Iris pigment epithelial cell (primary cell): ENCODE data around the gene CDK18.

Experiments
- DNase-seq: peaks from one replicate; pipeline ENCODE4 v3.0.0-alpha.2; 2011; ENCODE audit warnings: low read depth

CDK18 gene

DNA sequence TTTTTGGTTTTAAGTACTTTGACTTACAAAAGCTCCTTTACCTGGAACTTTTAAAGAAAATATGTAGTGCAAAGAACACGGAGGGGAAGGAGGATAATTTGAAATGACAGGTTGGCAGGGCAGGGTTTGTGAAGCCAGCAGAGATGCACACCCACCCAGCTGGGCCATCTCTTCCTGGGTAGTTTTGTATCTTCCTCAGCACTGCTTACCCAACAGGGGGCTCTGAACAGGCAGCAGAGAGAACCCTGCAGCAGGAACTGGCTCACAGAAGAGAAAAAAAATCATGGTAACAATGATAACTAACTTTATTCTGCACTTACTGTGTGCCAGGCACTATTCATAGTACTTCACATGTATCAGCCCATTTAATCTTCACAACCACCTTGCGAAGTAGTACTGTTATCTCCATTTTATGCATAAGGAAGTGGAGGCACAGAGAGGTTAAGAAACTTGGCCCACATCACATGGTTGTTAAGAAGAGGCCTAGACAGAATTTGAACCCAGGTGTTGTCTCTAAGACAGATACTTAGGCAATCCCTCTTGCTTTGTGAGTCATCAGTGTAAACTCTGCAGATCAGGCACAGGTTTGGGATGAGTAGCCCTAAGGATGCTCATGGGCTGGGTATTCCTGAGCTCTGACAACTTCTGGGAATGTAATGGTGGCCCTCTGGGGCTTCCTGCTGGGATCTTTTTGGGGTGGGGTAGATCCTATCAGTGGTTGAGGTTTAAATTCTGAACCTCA, 66.5 kb downstream of the CDK18 start:
- no peak for DNase-seq

- no peak for DNase-seq
Measured at GRCh38 chr1:205571747-205572146, 67.3 kb downstream of the CDK18 start.

GRCh38 chr1:205572421-205572820, 68.0 kb downstream of the CDK18 start:
- no peak for DNase-seq

GRCh38 chr1:205575294-205575885, 70.9 kb downstream of the CDK18 start:
- DNase-seq, result no peak

DNA sequence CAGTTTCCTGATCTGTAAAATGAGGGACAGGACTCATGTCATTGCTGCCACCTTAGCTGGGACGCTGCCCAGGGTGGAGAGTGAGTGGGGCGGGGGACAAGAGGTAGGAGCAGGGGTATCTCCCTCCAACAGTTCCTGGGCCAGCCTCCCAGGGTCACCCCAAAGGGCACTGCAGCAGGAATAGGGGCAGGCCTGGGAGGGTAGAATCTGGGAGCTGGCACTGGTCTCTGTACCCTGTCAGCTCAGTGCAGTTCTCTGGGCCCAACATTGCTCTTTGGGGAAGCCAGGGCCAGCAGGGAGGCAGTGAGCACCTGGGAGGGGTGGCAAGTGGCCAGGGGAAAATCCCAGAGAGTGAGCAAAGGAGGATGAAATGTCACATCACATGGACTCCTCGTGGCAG, 71.5 kb downstream of the CDK18 start:
- DNase-seq, result no peak

DNA sequence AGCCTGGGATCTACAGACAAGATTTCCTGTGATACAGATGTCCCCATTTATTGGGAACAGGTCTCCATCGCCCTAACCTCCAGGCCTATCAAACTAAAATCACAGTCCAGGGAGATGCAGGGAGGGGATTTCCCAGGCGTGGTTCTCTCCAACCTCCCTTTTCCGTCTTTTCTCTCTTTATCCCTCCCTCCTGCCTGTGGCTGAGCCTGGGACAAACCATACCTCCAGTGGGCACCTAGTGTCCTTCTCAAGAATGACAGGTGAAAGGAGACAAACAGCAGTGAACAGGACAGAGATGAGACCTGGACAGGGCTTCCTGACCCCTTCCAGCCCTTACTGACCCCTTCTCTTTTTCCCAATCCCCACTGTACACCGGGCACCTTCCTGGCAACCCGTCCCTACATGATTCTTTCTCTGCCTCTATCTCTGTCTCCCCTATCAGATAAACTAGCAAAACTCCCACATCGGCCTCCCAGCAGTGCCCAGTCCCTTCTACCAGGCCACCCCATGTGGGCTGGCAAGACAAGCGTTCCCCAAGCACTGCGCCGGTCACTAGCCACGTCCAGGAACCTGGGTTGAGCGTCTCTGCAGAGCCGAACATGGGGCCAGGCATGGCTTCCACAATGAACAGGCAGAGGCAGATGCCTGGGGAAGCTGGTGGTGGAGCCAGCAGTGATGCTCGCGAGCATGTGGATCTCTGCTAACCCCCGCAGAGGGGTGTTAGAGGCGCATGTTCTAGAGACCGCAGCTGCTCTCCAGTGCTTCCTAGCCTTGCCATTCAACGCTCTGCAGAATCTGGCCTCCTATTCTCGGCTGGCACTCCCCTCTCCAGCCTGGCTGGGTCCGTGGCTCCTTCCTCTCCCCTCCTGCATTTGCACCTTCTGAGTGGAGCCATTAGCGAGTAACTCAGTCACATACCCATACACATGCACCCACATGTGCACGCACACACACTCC, 72.6 kb downstream of the CDK18 start:
- DNase-seq, result no peak

DNA sequence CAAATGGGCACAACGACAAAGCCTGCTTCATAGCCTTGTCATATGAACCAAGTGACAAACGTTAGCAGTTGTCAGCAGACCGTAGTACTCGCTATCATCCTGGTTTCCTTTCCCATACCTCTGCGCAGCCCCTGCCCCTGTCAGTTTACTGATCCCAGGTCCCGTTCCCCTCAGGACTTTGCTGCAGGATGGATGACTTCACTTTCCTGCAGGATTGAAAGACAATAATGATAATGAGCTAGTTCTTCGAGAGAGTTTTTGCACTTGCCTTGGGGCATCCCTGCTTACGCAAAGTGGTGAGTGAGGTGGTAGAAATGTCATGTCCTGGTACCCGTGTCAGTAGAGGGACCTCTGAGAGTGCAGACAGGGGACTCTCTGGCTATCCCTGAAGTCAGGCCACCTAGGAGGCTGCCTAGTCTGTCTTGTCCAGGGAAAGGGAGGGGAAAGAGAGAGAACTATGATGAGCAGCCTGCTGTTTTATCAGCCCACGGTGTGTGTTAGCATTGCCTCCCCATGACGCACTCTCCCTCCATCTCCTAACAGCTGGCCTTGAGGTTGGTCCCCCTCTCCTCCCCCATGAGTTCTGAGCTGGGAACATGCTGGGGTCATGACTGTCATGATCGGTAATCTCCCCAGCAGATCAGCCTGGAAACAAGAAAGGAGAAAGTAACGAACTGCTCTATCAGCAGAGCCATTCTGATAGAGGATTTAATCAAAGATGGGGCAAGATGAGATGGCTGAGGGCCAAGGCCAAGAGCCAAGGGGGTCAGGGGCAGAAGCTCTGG, 73.6 kb downstream of the CDK18 start:
- peak; percentile 20 for DNase-seq

- DNase-seq, result no peak
Measured at GRCh38 chr1:205578780-205579571, 74.5 kb downstream of the CDK18 start.

GRCh38 chr1:205579711-205580110, 75.2 kb downstream of the CDK18 start:
- no peak for DNase-seq

GRCh38 chr1:205580140-205580922, 75.9 kb downstream of the CDK18 start:
- DNase-seq, result no peak

DNA sequence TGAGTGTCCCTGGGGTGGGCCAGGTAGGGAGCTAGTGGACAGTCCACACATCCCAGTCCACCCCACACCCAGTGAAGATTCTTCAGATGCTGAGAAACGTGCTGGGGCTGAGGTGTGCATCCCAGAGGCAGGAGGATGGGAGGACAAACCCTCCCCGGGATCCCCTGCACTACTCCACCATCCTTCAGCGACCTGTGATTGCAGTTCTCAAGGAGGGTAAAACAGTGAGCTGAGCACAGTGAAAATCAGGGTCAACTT, 76.4 kb downstream of the CDK18 start:
- DNase-seq, result no peak

DNA sequence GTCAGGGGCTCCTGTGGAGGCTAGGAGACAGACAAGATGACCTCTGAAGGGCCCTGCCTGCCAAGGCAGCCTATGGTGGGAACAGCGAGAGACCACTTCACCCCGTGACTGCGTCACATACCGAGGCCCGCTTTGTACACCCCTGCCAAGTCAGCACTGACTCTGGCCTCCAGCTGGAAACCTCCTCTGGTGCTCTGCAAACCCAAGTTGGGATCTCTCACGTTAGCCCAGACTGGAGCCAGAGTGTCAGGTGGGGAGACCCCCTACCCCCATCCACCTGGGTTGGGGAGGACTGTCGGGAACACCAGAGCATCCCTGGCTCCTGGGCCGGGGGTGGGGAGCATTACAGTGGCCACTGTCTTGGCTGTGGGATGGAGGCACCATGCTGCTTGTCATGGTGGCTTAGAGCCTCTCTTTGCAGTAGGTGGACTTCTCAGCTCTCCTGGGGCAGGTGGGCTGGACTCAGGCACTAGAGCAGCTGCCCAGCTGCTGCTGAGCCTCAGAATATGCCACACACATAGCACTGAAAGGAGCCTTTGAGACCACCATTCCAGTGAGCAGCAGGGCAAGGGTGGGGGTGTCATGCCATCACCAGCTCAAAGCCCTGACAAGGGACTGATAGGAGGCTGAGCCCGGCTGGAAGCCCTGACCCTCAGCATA, 77.0 kb downstream of the CDK18 start:
- DNase-seq, result no peak

- DNase-seq, result no peak
Measured at GRCh38 chr1:205582046-205582445, 77.6 kb downstream of the CDK18 start.
